IPS-20b (cell line): ENCODE results near the gene STK10.

Experiments used
- H3K27ac ChIP-seq: one replicate; pipeline ENCODE4 v1.5.1; 2013; ENCODE audit warnings: low read length
- H3K27me3 ChIP-seq: 2 replicates; pipeline ENCODE4 v1.6.1; 2013; ENCODE audit warnings: mild to moderate bottlenecking, low read length, inconsistent platforms; ENCODE audit not compliant: insufficient read depth
- H3K36me3 ChIP-seq: 2 replicates; pipeline ENCODE4 v1.6.1; 2013; ENCODE audit warnings: low read depth, mild to moderate bottlenecking, inconsistent platforms, low read length, moderate library complexity; ENCODE audit not compliant: insufficient read depth
- H3K4me1 ChIP-seq: 2 replicates; pipeline ENCODE4 v1.6.1; 2013; ENCODE audit warnings: mild to moderate bottlenecking, control low read depth, inconsistent platforms, low read length, moderate library complexity; ENCODE audit not compliant: insufficient read depth
- H3K4me3 ChIP-seq: 2 replicates; pipeline ENCODE4 v1.5.1; 2013; ENCODE audit warnings: mild to moderate bottlenecking, low read length, inconsistent platforms
- H3K9ac ChIP-seq: 2 replicates; pipeline ENCODE4 v1.6.1; 2013; ENCODE audit warnings: low read depth, mild to moderate bottlenecking, inconsistent platforms, low read length, moderate library complexity
- H3K9me3 ChIP-seq: 2 replicates; pipeline ENCODE4 v1.6.1; 2013; ENCODE audit warnings: mild to moderate bottlenecking, low read depth, low read length, inconsistent platforms; ENCODE audit not compliant: insufficient read depth

Gene STK10

DNA sequence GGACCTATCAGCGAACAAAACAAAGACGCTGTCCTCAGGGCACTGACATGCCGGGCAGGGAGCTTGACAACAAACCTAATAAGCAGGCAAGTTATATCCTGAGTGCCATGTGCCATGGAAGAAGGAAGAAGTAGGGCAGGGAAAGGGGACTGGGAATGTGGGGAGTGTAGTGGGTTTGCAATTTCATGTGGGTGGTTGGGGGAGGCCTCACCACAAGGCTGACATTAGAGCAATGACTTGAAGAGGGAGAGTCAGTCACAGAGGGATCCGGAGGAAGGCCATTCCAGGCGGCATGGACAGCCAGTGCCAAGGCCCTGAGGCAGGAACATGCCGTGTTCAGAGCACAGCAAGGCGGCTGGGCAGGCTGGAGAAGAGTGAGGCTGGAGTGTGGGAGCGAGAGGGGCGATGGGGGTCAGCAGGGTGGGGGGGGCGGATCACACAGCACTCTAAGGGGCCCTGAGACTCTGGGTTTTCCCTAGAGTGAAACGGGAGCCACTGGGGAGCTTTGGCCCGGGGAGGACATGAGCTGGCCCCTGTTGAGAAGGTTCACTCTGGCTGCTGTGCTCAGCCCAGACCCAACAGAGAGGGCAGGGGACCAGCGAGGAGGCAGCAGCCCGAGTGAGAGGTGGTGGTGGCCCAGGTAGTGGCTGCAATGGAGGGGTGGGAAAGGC lies 86.3 kb downstream of the STK10 start:
- peaks cover 22% of the 10 kb centered on the region for H3K4me1 ChIP-seq
- no peak overlapping the region for H3K9ac ChIP-seq
- H3K4me3 ChIP-seq: no peak overlapping the region
- no peaks in the 10 kb centered on the region for H3K9me3 ChIP-seq
- H3K27me3 ChIP-seq: no peaks in the 10 kb centered on the region
- H3K27ac ChIP-seq: no peak overlapping the region
- H3K36me3 ChIP-seq: no peaks in the 10 kb centered on the region

DNA sequence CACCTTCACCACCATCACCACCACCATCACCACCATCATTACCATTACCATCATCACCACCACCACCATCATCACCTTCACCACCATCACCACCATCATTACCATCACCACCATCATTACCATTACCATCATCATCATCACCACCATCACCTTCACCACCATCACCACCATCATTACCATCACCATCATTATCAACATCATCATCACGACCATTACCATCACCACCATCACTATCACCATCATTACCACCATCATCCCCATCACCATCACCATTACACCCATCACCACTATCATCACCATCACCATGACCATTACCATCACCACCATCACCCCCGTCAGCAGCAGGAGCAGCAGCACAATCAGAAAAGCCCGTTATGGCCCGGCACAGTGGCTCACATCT lies 89.1 kb downstream of the STK10 start:
- H3K9ac ChIP-seq: no peak overlapping the region
- no peak overlapping the region for H3K27ac ChIP-seq
- no peak overlapping the region for H3K4me3 ChIP-seq
- H3K27me3 ChIP-seq: no peaks in the 10 kb centered on the region
- H3K9me3 ChIP-seq: no peaks in the 10 kb centered on the region
- peaks cover 14% of the 10 kb centered on the region for H3K4me1 ChIP-seq
- H3K36me3 ChIP-seq: no peaks in the 10 kb centered on the region

DNA sequence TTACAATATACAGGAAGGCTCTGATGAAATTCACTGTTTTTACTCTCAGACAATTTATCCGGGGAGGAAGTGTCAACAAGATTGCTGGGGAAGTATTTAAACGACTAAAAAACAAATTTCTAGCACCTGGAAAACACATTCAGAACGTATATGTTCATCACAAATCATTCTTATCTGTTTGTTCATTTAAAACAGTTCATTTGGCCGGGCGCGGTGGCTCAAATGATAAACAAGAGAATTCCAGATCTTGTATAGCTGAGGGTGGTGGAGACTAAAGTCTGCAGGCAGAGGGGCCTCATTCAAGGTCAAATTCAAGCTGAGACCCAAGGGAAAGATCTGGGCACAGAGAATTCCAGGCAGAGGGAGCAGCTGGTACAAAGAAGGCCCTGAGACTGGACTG lies 90.0 kb downstream of the STK10 start:
- Histone ChIP-seq H3K9ac (no peak overlapping the region), H3K27ac (no peak overlapping the region), H3K36me3 (no peaks in the 10 kb centered on the region), H3K27me3 (no peaks in the 10 kb centered on the region), H3K9me3 (no peaks in the 10 kb centered on the region), H3K4me1 (peaks cover 7% of the 10 kb centered on the region), H3K4me3 (no peak overlapping the region)

DNA sequence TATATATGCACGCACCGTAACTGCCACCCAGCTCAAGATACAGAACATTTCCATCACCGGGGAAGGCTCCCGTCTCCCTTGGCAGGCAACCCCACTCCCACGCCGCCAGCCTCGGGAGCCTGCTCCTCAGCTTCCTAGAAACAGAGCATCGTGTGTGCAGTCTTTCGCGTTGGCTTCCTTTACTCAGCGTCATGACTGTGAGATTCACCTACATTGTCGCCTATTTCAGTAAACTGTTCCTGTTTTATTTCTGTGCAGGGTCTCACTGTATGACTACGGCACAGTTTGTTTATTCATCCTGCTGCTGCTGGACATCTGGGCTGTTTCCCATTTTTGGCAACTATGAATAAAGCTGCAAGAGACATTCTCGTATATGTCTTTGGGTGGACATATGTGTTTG lies 90.7 kb downstream of the STK10 start:
- H3K4me1 ChIP-seq: peaks cover under 1% of the 10 kb centered on the region
- no peak overlapping the region for H3K27ac ChIP-seq
- H3K36me3 ChIP-seq: no peaks in the 10 kb centered on the region
- no peaks in the 10 kb centered on the region for H3K9me3 ChIP-seq
- no peak overlapping the region for H3K4me3 ChIP-seq
- no peak overlapping the region for H3K9ac ChIP-seq
- H3K27me3 ChIP-seq: no peaks in the 10 kb centered on the region

DNA sequence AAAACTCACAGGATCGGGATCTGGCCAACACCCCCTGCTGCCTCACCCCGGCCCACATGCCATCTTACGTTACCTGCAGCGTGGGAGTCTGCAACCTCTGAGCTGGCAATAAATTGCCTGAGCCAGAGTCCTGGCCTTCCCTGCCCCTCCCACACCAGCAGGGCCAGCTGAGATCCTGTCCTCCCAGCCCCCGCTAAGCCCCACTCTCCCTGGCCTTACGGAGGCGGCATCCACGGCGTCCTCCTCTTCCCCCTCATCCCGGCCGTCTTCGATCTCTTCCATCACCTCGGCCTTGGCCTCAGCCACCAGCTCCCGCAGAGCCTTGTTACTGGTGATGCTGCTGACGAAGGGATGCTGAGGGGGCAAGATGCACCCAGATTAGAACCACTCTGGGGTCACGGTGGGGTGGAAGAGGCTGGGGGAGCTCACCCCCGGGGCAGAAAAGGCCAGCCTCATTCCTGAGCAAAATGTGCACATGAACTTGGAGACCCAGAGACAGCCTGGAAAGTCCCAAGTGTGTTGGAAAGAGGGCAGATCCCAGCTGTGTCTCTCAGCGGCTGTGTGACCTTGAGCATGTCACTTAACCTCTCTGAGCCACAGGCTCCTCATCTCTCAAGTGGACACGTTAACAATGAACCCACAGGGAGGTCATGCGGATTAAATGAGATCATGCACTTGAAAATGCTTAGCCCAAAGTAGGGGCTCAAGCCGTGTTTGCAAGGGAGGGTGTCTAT lies 91.7 kb downstream of the STK10 start:
- Histone ChIP-seq H3K4me3 (no peak overlapping the region), H3K27ac (no peak overlapping the region), H3K9ac (no peak overlapping the region), H3K9me3 (no peaks in the 10 kb centered on the region), H3K4me1 (no peaks in the 10 kb centered on the region; the same call in 1 of the 2 replicates), H3K36me3 (no peaks in the 10 kb centered on the region), H3K27me3 (no peaks in the 10 kb centered on the region)

DNA sequence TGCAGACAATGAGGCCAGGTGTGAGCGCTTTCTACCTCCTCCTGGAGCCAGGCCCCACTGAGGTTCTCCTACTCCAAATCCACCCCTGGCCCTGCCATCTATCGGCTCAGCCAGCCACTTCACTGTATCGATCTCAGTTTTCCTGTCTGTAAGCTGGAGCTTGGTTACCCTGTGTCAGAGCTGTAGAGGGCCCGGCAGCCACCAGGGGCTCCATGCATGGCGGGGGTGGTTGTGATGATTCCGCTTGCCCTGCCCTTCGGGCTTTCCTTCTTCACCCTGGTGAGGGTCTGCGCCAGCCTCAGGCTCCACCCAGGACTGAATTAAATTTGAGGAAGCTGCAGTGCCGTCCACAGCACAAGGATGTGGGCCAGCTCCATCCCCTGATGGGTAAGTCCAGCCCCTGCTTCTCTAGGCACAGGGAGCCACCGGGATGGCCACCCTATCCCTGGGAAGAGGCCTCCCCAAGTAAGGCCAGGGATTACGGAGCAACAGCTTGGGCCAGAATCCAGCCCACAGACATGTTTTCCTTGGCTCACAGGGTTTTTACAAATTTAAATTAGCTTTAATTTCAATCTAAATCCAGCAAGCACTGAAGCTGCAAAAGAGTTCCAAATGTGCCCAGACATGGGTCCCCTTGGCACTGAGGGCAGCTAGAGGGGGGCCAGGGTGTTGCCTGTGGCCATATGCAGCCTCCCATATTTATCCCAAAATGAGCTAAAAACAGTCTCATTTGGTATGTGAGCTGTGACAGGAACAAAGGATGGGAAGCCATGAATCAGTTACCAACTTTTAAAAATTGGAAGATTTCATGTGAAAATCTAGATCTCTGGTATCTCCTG lies 92.4 kb downstream of the STK10 start:
- H3K4me3 ChIP-seq: no peak overlapping the region
- H3K9me3 ChIP-seq: no peaks in the 10 kb centered on the region
- H3K4me1 ChIP-seq: no peaks in the 10 kb centered on the region; the same call in 1 of the 2 replicates
- H3K36me3 ChIP-seq: no peaks in the 10 kb centered on the region
- H3K27ac ChIP-seq: no peak overlapping the region
- no peak overlapping the region for H3K9ac ChIP-seq
- no peaks in the 10 kb centered on the region for H3K27me3 ChIP-seq

DNA sequence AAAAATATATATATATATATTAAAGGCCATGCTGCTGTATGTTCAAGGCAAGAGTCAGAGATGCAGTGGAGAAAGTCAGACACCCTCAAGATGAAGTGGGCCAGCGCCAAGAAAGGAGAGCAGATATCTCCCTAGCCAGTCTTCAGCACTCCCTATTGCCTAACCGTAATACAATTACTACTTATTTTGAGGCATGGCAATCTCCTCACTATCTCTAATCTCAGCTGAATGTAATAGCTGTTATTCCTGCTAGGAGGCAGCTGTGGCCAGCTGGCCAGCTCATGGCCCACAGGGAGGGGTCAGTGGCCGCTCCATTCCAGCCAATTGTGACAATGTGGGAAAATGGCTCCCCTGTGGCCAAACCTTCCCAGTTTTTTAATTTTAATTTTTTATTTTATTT lies 94.1 kb downstream of the STK10 start:
- Histone ChIP-seq H3K4me1 (no peaks in the 10 kb centered on the region; the same call in 1 of the 2 replicates), H3K27me3 (no peaks in the 10 kb centered on the region), H3K36me3 (no peaks in the 10 kb centered on the region), H3K9me3 (no peaks in the 10 kb centered on the region), H3K4me3 (no peak overlapping the region), H3K9ac (no peak overlapping the region), H3K27ac (no peak overlapping the region)

DNA sequence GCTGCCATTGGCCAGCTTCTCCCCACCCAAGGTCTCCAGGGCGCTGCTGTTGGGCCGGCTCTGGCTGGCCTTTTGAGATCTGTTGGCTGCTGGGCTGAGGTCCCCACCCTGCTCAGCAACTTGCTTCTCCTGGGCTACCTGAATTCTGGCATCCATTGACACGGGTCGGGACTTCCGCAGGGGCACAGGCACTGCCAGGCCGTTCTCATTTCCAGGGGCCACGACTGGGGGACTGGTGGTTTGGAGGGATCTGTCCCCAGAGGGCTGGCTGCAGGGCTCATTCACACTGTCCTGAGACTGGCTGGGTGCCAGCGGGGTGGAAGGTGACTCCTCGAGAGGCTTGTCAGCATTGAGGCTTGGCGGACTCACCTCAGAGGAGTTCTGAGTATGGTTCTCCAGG lies 94.5 kb downstream of the STK10 start:
- H3K27me3 ChIP-seq: no peaks in the 10 kb centered on the region
- no peaks in the 10 kb centered on the region for H3K9me3 ChIP-seq
- H3K4me3 ChIP-seq: no peak overlapping the region
- no peak overlapping the region for H3K9ac ChIP-seq
- no peaks in the 10 kb centered on the region; the same call in 1 of the 2 replicates for H3K4me1 ChIP-seq
- no peak overlapping the region for H3K27ac ChIP-seq
- H3K36me3 ChIP-seq: no peaks in the 10 kb centered on the region

DNA sequence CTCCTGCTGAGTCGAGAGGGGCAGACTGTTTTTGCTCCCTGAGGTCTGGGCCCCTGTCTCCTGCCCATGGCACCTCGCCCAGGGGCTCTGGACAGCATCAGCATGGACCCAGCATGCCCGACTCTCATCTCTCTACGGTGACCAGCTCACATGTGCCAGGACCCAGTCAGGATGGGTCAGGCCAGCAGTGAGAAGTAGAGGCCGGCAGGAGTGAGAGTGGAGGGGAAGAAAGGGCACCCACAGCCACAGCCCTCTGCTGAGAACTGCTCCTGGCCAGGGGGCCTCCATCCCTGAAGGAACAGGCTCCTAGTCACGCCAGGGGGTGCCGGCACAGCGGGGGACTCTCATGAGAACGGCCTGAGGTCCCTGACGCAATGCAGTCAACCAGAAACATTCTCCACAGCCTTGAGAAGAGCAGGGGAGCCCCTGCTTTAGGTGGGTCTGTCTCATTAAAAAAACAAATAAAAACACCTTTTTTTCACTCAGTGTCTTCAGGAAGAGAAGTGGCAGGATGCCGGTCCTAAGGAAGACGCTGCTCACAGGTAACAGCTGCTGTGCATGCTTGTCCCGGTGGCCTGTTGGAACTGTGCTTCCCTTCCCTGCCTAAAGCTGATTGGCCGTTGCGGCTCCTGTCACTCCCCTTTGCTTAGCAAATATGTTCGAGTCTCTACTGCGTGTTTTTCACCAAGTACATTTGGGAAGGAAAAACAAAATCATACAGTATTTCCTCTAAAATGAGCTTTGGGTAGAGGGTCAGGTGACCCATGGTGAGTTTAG lies 95.9 kb downstream of the STK10 start:
- Histone ChIP-seq H3K27ac (no peak overlapping the region), H3K4me1 (no peaks in the 10 kb centered on the region; the same call in 1 of the 2 replicates), H3K27me3 (no peaks in the 10 kb centered on the region), H3K36me3 (no peaks in the 10 kb centered on the region), H3K9ac (no peak overlapping the region), H3K9me3 (no peaks in the 10 kb centered on the region), H3K4me3 (no peak overlapping the region)

DNA sequence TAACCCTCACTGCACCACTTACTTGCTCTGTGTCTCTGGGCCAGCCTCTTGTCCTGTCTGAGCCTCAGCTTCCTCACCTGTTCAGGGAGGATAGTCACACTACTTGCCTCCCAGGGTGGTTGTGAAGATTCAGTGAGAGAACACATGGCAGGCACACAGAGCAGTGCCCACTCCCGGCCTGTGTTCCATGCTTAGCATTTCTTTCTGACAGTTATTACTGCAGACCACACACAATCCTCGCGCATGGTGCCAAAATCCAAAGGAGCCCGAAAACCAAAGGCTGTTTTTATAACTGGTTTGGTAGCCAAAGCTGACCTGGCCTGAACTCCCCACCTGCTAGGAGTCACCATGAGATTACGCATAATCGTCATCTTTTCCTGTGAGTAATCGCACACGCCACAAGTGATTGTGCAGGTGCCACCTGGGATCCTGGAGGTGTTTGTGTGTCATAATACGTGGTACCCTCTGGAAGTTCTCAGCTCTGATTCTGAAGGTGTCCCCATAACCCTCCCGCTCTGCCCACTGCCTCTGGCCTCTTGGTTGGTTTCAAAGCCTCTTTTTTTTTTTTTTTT lies 97.0 kb downstream of the STK10 start:
- H3K27ac ChIP-seq: no peak overlapping the region
- H3K9ac ChIP-seq: no peak overlapping the region
- H3K9me3 ChIP-seq: no peaks in the 10 kb centered on the region

More for the DNA sequence above, 97.0 kb downstream of the STK10 start:
- Histone ChIP-seq H3K36me3 (no peaks in the 10 kb centered on the region), H3K4me3 (no peak overlapping the region), H3K27me3 (no peaks in the 10 kb centered on the region), H3K4me1 (no peaks in the 10 kb centered on the region; the same call in 1 of the 2 replicates)
